ENCODE results near the gene PI4KA.

GRCh38 chr22:20899827-20900423 lies 41.3 kb upstream of the PI4KA start:
- TF ChIP-seq POLR2A (IDR thresholded peaks at IDR 0.05; ENCODE audit: low read depth) = no peak
- no peak for TF ChIP-seq CTCF (IDR thresholded peaks at IDR 0.05)
- no peak for TF ChIP-seq EP300 (IDR thresholded peaks at IDR 0.05)

Measured in esophagus muscularis mucosa (tissue), 4 donors.